AG09319 (cell line): ENCODE data around the gene CIB2.

Experiments
- DNase-seq: peaks from one replicate; pipeline ENCODE4 v3.0.0-alpha.2; 2010; ENCODE audit warnings: low read depth; ENCODE audit errors: extremely low read depth
- TF ChIP-seq, protein P1 (sequence below): IDR thresholded peaks from 2 replicates; pipeline ENCODE4 v1.5.1; 2011; ENCODE audit warnings: low read depth, mild to moderate bottlenecking, inconsistent platforms, low read length, moderate library complexity

The CIB2 gene

DNA sequence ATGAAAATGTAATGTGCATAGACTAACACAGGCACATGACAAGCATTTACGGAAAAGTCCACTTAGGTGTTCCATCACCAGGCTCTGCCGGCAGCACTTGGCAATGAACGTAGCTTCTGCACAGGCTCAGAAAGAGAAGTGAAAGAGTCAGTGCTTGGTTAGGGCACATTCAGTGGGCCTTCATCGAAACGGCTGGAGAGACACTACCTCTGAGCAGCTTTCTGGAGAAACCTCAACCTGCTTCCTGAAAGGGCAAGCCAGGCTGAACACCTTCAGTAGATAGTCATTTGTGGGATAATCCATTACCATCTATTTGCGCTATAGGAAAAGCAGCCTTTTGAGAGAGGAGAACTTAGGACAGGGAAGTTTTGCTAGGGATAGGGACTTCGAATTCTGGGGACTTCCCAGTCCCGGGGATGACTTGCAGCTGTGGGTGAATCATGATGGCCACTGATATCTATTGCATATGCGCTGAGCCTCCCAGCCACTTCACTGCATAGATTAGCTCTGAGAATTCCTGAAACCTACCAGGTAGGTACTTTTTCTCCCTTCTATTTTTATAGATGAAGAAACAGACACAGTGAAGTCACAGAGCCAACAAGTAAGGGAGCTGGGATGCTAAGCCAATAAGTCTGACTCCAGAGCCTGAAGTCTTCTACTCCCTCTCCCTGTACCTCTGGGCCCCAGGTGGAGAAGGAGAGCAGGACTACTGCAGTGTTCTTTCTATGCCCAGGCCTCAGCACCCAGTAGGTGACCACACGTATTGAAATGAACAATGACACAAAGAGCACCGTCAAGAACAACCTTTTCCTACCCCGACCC is 43.1 kb downstream of the CIB2 start:
- no peak for DNase-seq
- TF ChIP-seq, protein P1, sequence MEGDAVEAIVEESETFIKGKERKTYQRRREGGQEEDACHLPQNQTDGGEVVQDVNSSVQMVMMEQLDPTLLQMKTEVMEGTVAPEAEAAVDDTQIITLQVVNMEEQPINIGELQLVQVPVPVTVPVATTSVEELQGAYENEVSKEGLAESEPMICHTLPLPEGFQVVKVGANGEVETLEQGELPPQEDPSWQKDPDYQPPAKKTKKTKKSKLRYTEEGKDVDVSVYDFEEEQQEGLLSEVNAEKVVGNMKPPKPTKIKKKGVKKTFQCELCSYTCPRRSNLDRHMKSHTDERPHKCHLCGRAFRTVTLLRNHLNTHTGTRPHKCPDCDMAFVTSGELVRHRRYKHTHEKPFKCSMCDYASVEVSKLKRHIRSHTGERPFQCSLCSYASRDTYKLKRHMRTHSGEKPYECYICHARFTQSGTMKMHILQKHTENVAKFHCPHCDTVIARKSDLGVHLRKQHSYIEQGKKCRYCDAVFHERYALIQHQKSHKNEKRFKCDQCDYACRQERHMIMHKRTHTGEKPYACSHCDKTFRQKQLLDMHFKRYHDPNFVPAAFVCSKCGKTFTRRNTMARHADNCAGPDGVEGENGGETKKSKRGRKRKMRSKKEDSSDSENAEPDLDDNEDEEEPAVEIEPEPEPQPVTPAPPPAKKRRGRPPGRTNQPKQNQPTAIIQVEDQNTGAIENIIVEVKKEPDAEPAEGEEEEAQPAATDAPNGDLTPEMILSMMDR = no peak

DNA sequence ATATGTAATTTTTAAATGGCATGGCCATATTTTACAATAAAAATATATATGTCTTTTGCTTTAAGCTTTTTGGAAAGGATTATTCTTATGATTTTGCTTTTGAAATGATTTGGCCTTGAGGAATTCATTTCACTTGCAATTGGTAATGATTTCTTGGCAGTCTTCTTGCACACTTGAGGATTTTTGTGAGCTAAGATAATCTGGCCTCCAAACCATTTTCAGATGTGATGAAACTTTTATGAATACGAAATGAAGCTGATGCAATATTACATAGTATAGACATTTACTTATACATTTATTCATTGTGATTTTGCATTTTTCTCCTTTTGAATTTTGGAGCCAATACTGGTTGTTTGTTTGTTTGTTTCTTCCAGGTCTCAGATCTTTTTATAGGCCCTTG is 45.3 kb downstream of the CIB2 start:
- no peak for DNase-seq
- TF ChIP-seq, protein P1 = no peak

DNA sequence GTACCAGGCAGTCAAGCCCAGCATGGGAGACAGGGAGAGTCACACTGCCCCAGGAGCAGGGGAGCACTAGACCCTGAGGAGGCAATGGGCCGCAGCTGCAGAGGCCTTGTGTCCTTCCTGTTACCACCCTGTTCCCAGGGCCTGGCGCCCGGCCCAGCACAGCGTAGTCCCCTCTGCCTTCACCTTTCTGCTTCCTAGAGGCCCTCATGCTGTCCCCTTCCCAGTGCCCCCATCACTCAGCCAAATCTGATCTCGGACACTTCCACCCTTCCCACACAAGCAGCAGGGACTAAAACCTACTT is 46.8 kb downstream of the CIB2 start:
- no peak for DNase-seq
- TF ChIP-seq, protein P1 = no peak

DNA sequence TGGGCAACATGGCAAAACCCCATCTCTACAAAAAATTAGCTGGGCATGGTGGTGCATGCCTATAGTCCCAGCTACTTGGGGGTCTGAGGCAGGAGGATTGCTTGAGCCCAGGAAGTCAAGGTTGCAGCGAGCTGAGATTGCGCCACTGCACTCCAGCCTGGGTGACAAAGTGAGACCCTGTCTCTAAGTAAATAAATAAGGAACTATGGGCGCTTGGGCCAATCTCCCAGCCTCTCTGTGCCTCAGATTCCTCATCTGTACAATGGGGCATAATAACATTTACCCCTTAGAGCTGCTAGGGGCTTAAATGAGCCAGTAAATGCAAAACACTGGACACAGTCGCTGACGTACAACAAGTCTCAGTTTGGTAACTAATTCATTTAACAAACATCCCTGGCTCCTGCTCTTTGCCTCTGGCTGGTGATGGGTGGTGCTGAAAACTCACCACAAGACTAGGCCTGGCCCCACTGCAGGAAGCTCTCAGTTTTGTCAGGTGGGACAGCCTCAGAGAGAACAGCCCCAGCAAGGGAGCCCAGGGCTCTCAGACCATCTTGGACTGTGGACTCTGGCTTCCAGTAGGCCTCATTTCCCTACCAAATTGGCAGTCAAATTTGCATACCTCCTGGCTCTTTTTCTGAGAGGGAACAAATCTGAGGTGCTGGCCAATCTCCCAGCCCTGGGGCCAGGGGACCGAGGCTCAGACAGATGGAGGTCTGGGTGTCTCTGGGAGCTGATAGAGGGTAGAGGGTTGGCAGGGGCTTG is 47.4 kb downstream of the CIB2 start:
- DNase-seq = no peak
- TF ChIP-seq, protein P1 = no peak

DNA sequence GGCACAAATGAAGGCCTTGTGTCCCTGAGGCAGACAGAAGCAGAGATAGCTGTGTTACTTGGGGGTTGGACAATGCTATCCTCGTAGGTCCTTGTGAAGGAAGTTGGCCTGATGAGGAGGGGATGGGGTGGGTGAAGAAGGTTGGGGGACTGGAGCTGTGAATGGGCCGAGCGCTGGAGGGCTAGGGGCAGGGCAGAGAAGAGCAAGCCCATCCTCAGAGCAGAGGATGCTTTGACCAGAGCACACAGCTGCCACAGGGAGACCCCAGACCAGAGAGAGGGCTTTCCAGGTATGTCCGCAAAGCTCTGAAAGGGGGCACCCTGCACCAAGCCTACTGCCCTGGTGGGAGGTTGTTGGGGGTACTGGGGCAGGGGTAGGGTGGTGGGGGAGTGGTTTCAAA is 48.1 kb downstream of the CIB2 start:
- DNase-seq = no peak
- TF ChIP-seq, protein P1 = no peak

DNA sequence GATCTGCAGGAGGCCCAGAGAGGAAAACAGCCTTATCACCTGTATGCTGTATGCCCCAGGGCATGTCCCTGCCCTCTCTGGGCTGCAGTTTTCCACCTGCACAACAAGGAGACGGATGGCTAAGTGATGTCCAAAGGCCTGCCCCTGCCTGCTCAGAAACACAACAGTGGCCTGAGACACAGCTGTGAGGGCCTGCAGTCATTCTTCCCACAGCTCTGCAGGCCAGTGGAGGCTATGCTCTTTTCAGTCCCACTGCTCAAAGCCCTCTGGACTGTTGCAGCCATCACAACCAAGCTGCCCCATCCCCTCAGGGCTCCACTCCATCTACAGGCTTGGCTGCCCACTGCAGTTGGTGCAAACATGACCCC is 48.5 kb downstream of the CIB2 start:
- no peak for DNase-seq
- TF ChIP-seq, protein P1 = no peak

DNA sequence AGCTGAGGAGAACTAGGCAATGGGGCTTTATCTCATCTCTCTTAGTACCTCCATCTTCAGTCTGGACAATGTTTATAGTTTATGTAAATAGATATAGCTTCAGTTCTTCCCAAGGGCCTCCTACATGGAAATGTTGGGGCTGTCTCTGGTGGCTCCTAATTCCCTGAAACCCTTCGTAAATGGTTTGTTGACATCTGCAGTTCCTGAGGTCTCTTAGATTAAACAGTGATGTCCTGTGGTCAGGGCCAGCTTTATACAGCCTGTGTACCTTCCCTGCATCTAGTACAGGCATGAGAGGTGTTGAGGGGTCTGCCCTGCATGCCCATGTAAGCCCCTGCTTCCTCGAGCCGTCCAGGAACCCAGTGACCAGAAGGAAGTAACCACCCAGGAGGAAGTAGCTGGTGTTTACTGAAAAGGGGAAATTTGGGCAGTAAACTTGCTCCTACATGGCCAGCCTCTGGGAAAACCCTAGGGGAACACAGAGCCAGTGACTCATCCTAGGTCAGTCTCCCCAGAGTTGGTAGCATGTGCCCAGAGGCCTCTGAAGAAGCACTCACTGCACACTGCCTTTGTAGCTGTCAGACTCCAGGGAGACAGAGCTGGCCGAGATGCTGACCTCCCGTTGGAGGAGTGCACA is 49.0 kb downstream of the CIB2 start:
- TF ChIP-seq, protein P1 = no peak
- DNase-seq = no peak
